ENCODE data around the gene SOX9.

Gene SOX9

GRCh38 chr17:72125742-72126141 lies 4.9 kb downstream of the SOX9 start:
- peak; percentile 34 to 39 for DNase-seq (ENCODE audit: low read depth in 2 of 2)
- TF ChIP-seq CTCF (IDR thresholded peaks at IDR 0.05; ENCODE audit: low read depth, low read length): no peak
- no peak overlapping the region for H3K4me3 ChIP-seq (replicated peaks in 1 of 2; ENCODE audit: low read depth in 2 of 2, low read length in 2 of 2)

DNA sequence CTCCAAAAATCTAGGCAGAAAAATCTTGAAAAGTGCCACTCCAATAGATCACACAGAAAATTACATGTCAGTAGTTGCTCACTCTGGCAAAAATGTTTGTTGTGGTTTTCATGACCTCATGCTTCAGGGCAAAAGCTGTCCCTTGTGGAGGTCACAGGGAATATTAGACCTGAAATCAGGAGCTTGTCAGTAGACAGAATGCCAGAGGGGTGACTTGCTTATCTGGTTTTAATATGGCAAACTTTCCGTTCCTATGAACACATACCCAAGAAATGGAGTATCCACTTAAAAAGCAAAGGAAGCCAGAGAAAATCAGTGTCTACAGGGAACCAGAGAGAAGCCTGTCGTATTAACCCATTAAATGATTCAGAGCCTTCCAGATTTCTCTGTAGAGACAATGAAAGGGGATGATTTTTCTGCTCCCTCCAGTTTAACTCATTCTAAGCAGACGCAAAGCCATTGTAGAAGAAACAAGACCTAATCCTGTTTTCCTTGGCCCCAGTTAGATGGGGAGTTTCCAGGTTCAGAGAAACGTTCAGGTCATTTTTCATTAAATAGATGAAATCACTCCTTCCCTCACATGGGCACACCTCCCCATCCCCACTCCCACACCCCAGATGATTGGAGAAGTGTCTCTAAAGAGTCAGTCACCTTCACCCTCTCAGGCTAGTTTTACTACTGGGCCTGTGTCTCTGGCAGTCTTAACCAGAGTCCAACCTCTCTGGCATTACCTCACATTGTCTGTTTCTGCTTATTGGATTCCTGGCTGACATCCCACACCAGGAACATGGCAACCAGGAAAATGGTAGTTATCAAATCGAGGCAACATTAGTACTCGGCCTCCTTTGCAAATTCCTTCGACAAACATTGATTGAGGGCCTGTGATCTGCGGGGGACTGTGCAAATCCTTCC lies 6.0 kb downstream of the SOX9 start:
- DNase-seq (ENCODE audit: low read depth in 2 of 2): peak; percentile 46 to 63
- no peak for TF ChIP-seq CTCF (IDR thresholded peaks at IDR 0.05; ENCODE audit: low read depth, low read length)
- no peak overlapping the region for H3K4me3 ChIP-seq (replicated peaks in 1 of 2; ENCODE audit: low read depth in 2 of 2, low read length in 2 of 2)

- H3K4me3 ChIP-seq (replicated peaks in 1 of 2; ENCODE audit: low read depth in 2 of 2, low read length in 2 of 2): no peak overlapping the region
- no peak for DNase-seq (ENCODE audit: low read depth in 2 of 2)
- TF ChIP-seq CTCF (IDR thresholded peaks at IDR 0.05; ENCODE audit: low read depth, low read length): no peak
Observed at GRCh38 chr17:72128039-72128438, 7.2 kb downstream of the SOX9 start.

GRCh38 chr17:72134608-72135394 lies 14.0 kb downstream of the SOX9 start:
- DNase-seq (ENCODE audit: low read depth in 2 of 2): no peak
- H3K4me3 ChIP-seq (replicated peaks in 1 of 2; ENCODE audit: low read depth in 2 of 2, low read length in 2 of 2): no peak overlapping the region
- TF ChIP-seq CTCF (IDR thresholded peaks at IDR 0.05; ENCODE audit: low read depth, low read length): no peak

GRCh38 chr17:72135546-72136325 lies 14.9 kb downstream of the SOX9 start:
- no peak overlapping the region for H3K4me3 ChIP-seq (replicated peaks in 1 of 2; ENCODE audit: low read depth in 2 of 2, low read length in 2 of 2)
- DNase-seq (ENCODE audit: low read depth in 2 of 2): peak in 1 of 2 donors; percentile 66
- no peak for TF ChIP-seq CTCF (IDR thresholded peaks at IDR 0.05; ENCODE audit: low read depth, low read length)

DNA sequence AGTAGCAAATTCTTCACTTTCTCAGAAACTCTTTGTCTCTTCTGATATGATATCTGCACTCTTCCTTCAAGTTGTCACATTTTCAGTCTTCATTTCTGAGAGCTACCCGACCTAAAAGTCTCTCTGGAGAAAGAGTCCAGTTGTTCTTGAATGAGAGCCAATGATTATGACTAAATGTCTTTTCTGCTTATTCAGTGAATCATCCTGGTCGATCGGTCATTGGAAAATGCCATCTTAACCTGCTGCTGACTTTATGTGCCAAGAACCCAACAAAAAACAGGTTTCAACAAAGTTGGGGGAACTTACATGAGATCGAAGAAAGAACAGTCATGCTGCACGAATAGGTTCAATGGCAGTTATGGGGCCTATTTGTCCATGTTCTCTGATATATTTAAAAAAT lies 15.9 kb downstream of the SOX9 start:
- peak in 1 of 2 donors; percentile 76 for DNase-seq (ENCODE audit: low read depth in 2 of 2)
- TF ChIP-seq CTCF (IDR thresholded peaks at IDR 0.05; ENCODE audit: low read depth, low read length): no peak
- no peak overlapping the region for H3K4me3 ChIP-seq (replicated peaks in 1 of 2; ENCODE audit: low read depth in 2 of 2, low read length in 2 of 2)

Measured in cardiac fibroblast (primary cell).